GM21723 (cell line): ENCODE data around the gene GOT1.

Experiments
- ATAC-seq: cut with Tn5 transposase; IDR thresholded peaks from one replicate; pipeline ENCODE4 v1.9.1; 2021; ENCODE audit warnings: mild to moderate bottlenecking, moderate library complexity; ENCODE audit not compliant: unreplicated experiment

Gene GOT1

GRCh38 chr10:99364125-99364524, 66.3 kb downstream of the GOT1 start:
- no peak for ATAC-seq

DNA sequence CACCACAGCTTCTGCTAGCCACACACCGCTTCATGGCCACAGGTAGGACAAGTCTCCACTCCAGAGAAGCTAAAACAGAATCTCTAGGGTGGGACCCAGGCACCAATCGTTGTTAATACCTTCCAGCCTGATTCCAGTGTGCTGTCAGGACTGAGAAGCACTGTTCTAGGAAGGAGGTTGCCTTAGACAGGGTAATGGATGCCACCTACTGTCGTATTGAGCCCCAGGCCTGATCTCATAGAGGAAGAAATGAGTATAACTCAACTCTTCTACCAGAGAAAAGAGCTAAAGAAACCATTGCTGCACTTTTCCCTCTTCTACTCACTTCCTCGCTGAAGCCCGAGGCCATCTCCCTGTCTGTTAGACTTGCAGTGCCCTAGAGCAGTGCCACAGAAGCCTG, 69.5 kb downstream of the GOT1 start:
- no peak for ATAC-seq

- ATAC-seq: no peak
Measured at GRCh38 chr10:99358101-99358500, 72.3 kb downstream of the GOT1 start.

DNA sequence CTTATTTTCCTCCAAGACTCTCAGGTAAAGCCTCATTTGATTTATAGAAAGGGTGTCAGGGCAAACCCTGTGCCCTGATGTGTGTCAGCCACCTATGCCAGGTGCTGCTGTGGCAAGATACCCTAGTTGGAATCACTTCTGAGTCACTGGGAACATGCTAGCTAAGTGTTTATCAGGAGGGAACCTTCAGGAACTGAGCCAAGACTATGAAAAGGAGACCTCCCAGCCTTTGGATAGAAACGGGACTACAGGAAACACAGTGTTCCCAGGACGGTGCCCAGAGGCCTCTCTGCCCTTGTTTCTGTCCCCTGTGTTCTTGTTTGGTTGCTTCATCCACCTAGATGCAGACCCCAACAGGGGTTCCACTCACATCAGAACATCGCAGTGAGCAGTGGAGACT, 72.7 kb downstream of the GOT1 start:
- no peak for ATAC-seq

- ATAC-seq: no peak
Measured at GRCh38 chr10:99353182-99353581, 77.2 kb downstream of the GOT1 start.

GRCh38 chr10:99347672-99348071, 82.8 kb downstream of the GOT1 start:
- no peak for ATAC-seq
